Neural progenitor cell (in vitro differentiated cells): Measurements from ENCODE around the gene RBM6. TPM values are rescaled to one million over a fixed set of nuclear protein-coding genes. Genes with fewer than 3 reads are reported as not detected.

Experiments used
- DNase-seq: peaks from one replicate; pipeline ENCODE4 v3.0.0-alpha.2; 2016; ENCODE audit warnings: low spot score
- H2AFZ ChIP-seq: fragments of 200-600 bp; sonication (generic); replicated peaks from 2 replicates; pipeline ENCODE4 v1.6.1; 2016; ENCODE audit warnings: antibody characterized with exemption
- H3F3A ChIP-seq: fragments of 200-600 bp; sonication (generic); 2 replicates; pipeline ENCODE4 v1.6.1; 2016; ENCODE audit warnings: antibody characterized with exemption, low read depth
- H3K27ac ChIP-seq: fragments of 200-600 bp; sonication (generic); 2 replicates; pipeline ENCODE4 v1.5.1; 2016; ENCODE audit warnings: mild to moderate bottlenecking
- H3K27me3 ChIP-seq: fragments of 200-600 bp; sonication (generic); 2 replicates; pipeline ENCODE4 v1.6.1; 2016; ENCODE audit warnings: mild to moderate bottlenecking, moderate library complexity
- H3K36me3 ChIP-seq: fragments of 200-600 bp; sonication (generic); 2 replicates; pipeline ENCODE4 v1.5.1; 2016
- H3K4me1 ChIP-seq: fragments of 200-600 bp; sonication (generic); 2 replicates; pipeline ENCODE4 v1.6.1; 2016; ENCODE audit warnings: mixed run types
- H3K4me2 ChIP-seq: fragments of 200-600 bp; sonication (generic); 2 replicates; pipeline ENCODE4 v1.6.1; 2016
- H3K4me3 ChIP-seq: fragments of 200-600 bp; sonication (generic); 2 replicates; pipeline ENCODE4 v1.5.1; 2016
- H3K79me2 ChIP-seq: fragments of 200-600 bp; sonication (generic); 2 replicates; pipeline ENCODE4 v1.6.1; 2016; ENCODE audit warnings: low read depth
- H3K9ac ChIP-seq: fragments of 200-600 bp; sonication (generic); 2 replicates; pipeline ENCODE4 v1.6.1; 2016
- H3K9me3 ChIP-seq: fragments of 200-600 bp; sonication (generic); 2 replicates; pipeline ENCODE4 v1.5.1; 2016; ENCODE audit warnings: low read depth
- H4K20me1 ChIP-seq: fragments of 200-600 bp; sonication (generic); 2 replicates; pipeline ENCODE4 v1.6.1; 2016; ENCODE audit warnings: low read depth
- H3K27ac Mint-ChIP-seq: 3 replicates; pipeline ENCODE4 v1.8.0; 2021; ENCODE audit warnings: mixed read lengths
- H3K27me3 Mint-ChIP-seq: 2 replicates; pipeline ENCODE4 v1.8.0; 2022; ENCODE audit warnings: low read depth, mild to moderate bottlenecking, inconsistent platforms, moderate library complexity, mixed read lengths; ENCODE audit not compliant: insufficient read depth
- H3K36me3 Mint-ChIP-seq: 3 replicates; pipeline ENCODE4 v1.8.0; 2021; ENCODE audit warnings: mixed read lengths
- H3K4me1 Mint-ChIP-seq: 3 replicates; pipeline ENCODE4 v1.8.0; 2021; ENCODE audit warnings: mixed read lengths
- H3K4me3 Mint-ChIP-seq: 3 replicates; pipeline ENCODE4 v1.8.0; 2021; ENCODE audit warnings: mild to moderate bottlenecking, moderate library complexity, mixed read lengths
- H3K9me3 Mint-ChIP-seq: 3 replicates; pipeline ENCODE4 v1.8.0; 2020; ENCODE audit warnings: mixed read lengths
- EZH2 ChIP-seq: fragments of 200-600 bp; sonication (generic); IDR thresholded peaks from 2 replicates; pipeline ENCODE4 v1.6.1; 2017; ENCODE audit warnings: antibody characterized with exemption, mild to moderate bottlenecking, moderate library complexity
- EZH2phosphoT487 ChIP-seq: fragments of 200-600 bp; sonication (generic); IDR thresholded peaks from 2 replicates; pipeline ENCODE4 v1.6.1; 2017; ENCODE audit warnings: antibody characterized with exemption
- total RNA-seq: library from RNA; depleted of rRNA; stranded (reverse); fragments of >200 nt; gene quantifications from 2 replicates; pipeline ENCODE4 v1.2.3, GENCODE V29; 2015; ENCODE audit warnings: low replicate concordance
- TF ChIP-seq, protein P1 (sequence below): fragments of 200-600 bp; sonication (generic); IDR thresholded peaks from 2 replicates; pipeline ENCODE4 v1.5.1; 2017; ENCODE audit warnings: antibody characterized with exemption, mild to moderate bottlenecking

The RBM6 gene
- total RNA-seq, 1 donor from 2014 or later, result 170 TPM

DNA sequence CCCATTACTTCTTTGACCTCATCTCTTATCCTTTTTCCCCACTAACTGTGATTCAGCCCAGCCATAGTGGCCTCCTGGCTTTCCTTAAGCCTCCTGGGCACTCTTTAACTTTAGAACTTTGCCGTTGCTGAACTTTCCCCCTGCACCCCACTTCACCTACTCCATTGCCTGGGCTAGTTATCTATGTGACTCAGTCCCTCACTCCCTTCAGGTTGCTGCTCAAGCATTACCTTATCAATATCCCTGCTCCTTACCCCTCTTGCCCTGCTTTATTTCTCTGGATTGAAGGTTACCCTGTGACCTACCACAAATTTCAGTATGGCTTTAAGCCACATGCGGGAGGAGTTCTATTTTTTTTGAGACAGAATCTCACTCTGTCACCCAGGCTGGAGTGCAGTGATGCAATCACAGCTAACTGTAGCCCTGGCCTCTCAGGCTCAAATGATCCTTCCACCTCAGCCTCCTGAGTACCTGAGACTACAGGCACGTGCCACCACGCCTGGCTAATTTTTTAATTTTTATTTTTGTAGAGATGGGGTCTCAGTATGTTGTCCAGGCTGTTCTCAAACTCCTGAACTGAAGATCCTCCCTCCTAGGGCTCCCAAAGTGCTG, 13.7 kb upstream of the RBM6 start:
- Histone ChIP-seq H3K9ac (no peak overlapping the region), H3K4me3 (no peak overlapping the region), H3K36me3 (no peaks in the 10 kb centered on the region), H3K4me2 (no peak overlapping the region), H3K27ac (no peak overlapping the region), H3F3A (peaks cover 21% of the 10 kb centered on the region), H2AFZ (no peak overlapping the region), H3K9me3 (no peaks in the 10 kb centered on the region), H3K4me1 (peaks cover 13% of the 10 kb centered on the region), H4K20me1 (no peaks in the 10 kb centered on the region), H3K79me2 (no peaks in the 10 kb centered on the region), H3K27me3 (no peaks in the 10 kb centered on the region)
- H3K27me3 Mint-ChIP-seq, result peaks cover 7% of the 10 kb centered on the region
- H3K27ac Mint-ChIP-seq, result no peak overlapping the region
- H3K4me3 Mint-ChIP-seq, result no peak overlapping the region
- H3K4me1 Mint-ChIP-seq, result peaks cover 18% of the 10 kb centered on the region
- H3K36me3 Mint-ChIP-seq, result peaks cover 2% of the 10 kb centered on the region
- TF ChIP-seq, protein P1, sequence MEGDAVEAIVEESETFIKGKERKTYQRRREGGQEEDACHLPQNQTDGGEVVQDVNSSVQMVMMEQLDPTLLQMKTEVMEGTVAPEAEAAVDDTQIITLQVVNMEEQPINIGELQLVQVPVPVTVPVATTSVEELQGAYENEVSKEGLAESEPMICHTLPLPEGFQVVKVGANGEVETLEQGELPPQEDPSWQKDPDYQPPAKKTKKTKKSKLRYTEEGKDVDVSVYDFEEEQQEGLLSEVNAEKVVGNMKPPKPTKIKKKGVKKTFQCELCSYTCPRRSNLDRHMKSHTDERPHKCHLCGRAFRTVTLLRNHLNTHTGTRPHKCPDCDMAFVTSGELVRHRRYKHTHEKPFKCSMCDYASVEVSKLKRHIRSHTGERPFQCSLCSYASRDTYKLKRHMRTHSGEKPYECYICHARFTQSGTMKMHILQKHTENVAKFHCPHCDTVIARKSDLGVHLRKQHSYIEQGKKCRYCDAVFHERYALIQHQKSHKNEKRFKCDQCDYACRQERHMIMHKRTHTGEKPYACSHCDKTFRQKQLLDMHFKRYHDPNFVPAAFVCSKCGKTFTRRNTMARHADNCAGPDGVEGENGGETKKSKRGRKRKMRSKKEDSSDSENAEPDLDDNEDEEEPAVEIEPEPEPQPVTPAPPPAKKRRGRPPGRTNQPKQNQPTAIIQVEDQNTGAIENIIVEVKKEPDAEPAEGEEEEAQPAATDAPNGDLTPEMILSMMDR, result no peak
- TF ChIP-seq EZH2phosphoT487 (no peak), EZH2 (no peak)
- no peaks in the 10 kb centered on the region for H3K9me3 Mint-ChIP-seq
- DNase-seq, result no peak

DNA sequence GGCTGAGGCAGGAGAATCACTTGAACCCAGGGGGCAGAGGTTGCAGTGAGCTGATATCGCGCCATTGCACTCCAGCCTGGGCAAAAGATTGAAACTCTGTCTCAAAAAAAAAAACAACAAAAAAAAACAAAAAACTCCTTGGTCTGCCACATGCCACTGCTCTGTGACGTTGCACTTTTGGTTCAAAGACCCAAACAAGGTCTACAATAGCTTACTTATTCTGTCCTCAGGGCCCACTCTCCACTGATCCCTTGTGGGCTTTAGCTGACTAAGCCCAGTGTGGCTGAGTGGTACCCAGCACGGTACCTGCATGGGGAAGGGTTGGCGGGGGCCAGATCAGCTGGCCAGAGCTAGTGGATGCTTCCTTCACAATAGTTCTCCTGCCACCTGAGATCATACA, 12.2 kb upstream of the RBM6 start:
- H3K27ac Mint-ChIP-seq, result no peak overlapping the region
- TF ChIP-seq EZH2, result no peak
- TF ChIP-seq EZH2phosphoT487, result no peak
- TF ChIP-seq, protein P1, result no peak
- Histone ChIP-seq H3K27me3 (no peaks in the 10 kb centered on the region), H3K9me3 (no peaks in the 10 kb centered on the region), H3K9ac (no peak overlapping the region), H3K79me2 (no peaks in the 10 kb centered on the region), H3K27ac (no peak overlapping the region), H3K4me1 (peaks cover 16% of the 10 kb centered on the region), H2AFZ (no peak overlapping the region), H3K4me3 (no peak overlapping the region), H4K20me1 (no peaks in the 10 kb centered on the region), H3K36me3 (no peaks in the 10 kb centered on the region), H3K4me2 (no peak overlapping the region), H3F3A (peaks cover 23% of the 10 kb centered on the region)
- peak overlapping the region; percentile 87 for H3K4me3 Mint-ChIP-seq
- peaks cover 19% of the 10 kb centered on the region for H3K4me1 Mint-ChIP-seq
- no peak for DNase-seq
- peaks cover 7% of the 10 kb centered on the region for H3K27me3 Mint-ChIP-seq
- H3K36me3 Mint-ChIP-seq, result peaks cover 2% of the 10 kb centered on the region
- H3K9me3 Mint-ChIP-seq, result no peaks in the 10 kb centered on the region

DNA sequence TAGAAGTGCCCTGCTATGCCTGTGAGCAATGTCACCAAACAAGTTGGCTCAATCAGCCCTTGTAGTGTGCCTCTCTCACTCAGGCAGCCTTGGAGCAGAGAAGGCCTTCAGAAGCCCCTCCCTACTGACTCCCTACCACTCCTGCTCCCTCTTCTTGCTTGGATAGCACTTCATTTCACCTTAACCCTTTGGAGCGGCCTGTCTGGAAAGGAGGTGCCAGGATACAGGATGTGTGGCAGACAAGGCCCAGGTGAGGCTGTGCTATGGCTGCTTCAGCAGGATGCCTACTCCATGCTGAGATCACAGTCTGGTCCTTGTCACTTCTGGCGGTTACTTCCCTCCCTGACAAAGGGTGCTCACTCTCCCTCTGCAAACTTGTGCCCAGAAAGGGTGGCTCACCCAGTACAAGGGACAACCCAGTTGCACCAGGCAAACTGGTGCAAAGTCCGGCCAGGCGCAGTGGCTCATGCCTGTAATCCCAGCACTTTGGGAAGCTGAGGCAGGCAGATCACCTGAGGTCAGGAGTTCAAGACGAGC, 11.4 kb upstream of the RBM6 start:
- H3K36me3 ChIP-seq, result no peaks in the 10 kb centered on the region
- no peaks in the 10 kb centered on the region for H3K9me3 ChIP-seq
- H3K36me3 Mint-ChIP-seq, result peaks cover 2% of the 10 kb centered on the region
- no peak for DNase-seq
- peaks cover 7% of the 10 kb centered on the region for H3K27me3 Mint-ChIP-seq
- H3K4me3 Mint-ChIP-seq, result peak overlapping the region; percentile 87
- no peak overlapping the region for H3K27ac Mint-ChIP-seq
- TF ChIP-seq, protein P1, result no peak
- no peaks in the 10 kb centered on the region for H3K9me3 Mint-ChIP-seq
- peak overlapping the region; percentile 94 for H3K4me2 ChIP-seq
- peaks cover 23% of the 10 kb centered on the region for H3F3A ChIP-seq
- no peak overlapping the region for H3K27ac ChIP-seq
- H3K4me1 ChIP-seq, result peaks cover 16% of the 10 kb centered on the region
- H3K4me1 Mint-ChIP-seq, result peaks cover 19% of the 10 kb centered on the region
- H3K9ac ChIP-seq, result no peak overlapping the region
- H3K27me3 ChIP-seq, result no peaks in the 10 kb centered on the region
- no peaks in the 10 kb centered on the region for H3K79me2 ChIP-seq
- no peak overlapping the region for H2AFZ ChIP-seq
- H4K20me1 ChIP-seq, result no peaks in the 10 kb centered on the region
- peak overlapping the region; percentile 84 for H3K4me3 ChIP-seq
